ENCODE results near the gene MCTS1.
"Not testable (repeated sequence)": the region's sequence is repeated elsewhere in the genome, so short reads cannot be mapped to it uniquely, and the experiment has no call there.

Gene MCTS1

DNA sequence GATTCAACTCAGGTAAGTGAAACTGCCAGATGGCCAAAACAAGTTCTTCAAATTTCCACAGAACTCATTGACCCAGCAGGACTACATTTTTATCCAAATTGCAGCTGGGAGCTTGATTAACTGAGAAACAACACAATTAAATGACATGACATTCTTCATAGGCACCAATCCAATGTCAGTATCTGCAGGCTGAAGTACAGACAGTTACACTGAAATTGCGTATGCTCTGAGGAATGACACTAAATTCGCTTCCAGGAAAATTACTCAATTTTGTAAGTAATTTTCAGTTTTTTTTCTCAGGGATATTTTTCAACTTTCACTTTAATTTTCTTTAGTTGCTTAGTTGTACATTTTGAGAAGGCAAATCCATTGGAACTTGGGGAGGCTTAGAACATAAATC lies 21.5 kb downstream of the MCTS1 start:
- Histone ChIP-seq H3K36me3 (ENCODE audit: control insufficient read depth, insufficient read depth, low read length) (no peaks in the 10 kb centered on the region), H3K9me3 (ENCODE audit: control insufficient read depth, low read length) (no peaks in the 10 kb centered on the region), H3K4me3 (ENCODE audit: insufficient read depth, low read depth, low read length) (no peak overlapping the region), H3K27me3 (ENCODE audit: control insufficient read depth, insufficient read depth, low read length, poor library complexity, severe bottlenecking) (no peaks in the 10 kb centered on the region), H3K4me1 (ENCODE audit: control insufficient read depth, insufficient read depth, low read length) (no peaks in the 10 kb centered on the region), H3K27ac (ENCODE audit: insufficient read depth, low read depth, low read length, poor library complexity, severe bottlenecking) (no peak overlapping the region)
- WGBS, 2 experiments, result 92 to 100% methylated on average over 1 to 2 of the region's 2 CpGs

DNA sequence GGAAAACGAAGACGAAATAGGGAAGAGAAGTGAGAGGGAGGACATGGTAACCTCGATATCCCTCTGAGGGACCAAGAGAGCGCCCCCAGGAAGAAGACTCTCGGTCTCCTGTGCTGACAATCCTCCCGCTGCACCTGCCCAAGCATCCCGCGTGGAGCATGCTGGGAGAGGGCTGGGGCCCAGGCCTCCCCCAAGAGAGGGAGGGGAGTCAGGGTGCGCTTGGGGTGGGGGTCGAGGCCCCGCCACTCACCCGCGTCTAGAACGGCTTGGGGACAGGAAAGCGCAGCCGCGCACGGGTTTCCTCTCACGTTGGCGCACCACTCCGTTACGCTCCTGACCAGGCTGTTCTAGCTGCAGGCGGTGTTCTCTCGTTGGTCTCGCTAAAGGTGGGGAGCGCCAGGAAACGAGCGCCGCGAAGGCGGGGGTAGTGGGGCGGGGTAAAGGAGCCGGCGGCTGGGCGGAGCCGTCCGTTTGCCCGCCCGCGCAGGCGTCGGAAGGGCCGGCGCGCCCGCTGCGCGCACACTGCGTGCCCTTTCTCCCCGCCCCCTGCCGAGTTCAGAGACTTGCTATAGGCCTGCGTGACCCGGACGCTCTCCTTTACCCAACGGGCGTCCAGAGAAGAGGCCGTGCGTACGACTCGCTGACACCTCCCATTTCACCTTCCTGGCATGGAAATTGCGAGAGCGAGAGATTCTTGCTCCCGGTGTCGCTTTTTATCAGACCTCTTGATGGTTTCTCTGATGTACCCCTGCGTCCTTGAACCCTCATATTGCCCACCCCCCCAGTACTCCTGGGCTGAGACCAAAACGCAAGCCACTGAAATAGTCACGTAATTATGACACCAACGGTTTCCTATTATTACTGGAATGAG lies 26.0 kb downstream of the MCTS1 start, which contains the start of gene C1GALT1C1:
Gene C1GALT1C1, minus strand, starts transcription at position 388 of the 871 bp plus-strand sequence. CDS start 2,888 bp downstream, outside the sequence.
- Histone ChIP-seq H3K36me3 (ENCODE audit: control insufficient read depth, insufficient read depth, low read length) (no peaks in the 10 kb centered on the region), H3K27ac (ENCODE audit: insufficient read depth, low read depth, low read length, poor library complexity, severe bottlenecking) (peak within 1 kb of the TSS; percentile 91), H3K4me1 (ENCODE audit: control insufficient read depth, insufficient read depth, low read length) (no peaks in the 10 kb centered on the region), H3K27me3 (ENCODE audit: control insufficient read depth, insufficient read depth, low read length, poor library complexity, severe bottlenecking) (no peaks in the 10 kb centered on the region), H3K9me3 (ENCODE audit: control insufficient read depth, low read length) (no peaks in the 10 kb centered on the region), H3K4me3 (ENCODE audit: insufficient read depth, low read depth, low read length) (peak within 1 kb of the TSS; percentile 56)
- 0% methylated on average over 68 of the region's 68 CpGs for WGBS, 2 experiments

DNA sequence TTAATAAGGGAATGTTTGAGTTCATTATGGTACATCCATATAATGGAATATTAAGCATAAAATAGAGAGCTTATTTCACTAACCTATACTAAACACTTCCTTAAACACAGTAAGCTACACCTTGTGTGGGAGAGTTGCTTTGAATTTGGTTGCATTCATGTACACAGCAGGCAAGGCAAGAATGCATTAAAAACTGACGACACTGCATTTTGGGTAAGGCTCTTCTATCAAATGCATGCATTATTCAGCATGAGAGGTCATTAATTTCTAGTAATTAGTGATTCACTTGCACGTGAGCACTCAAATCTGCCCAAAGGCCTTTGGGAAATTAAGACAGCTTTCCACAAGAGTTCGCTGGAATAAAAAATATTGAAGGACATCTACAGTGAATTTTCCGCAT lies 34.7 kb downstream of the MCTS1 start:
- Histone ChIP-seq H3K27me3 (ENCODE audit: control insufficient read depth, insufficient read depth, low read length, poor library complexity, severe bottlenecking) (no peaks in the 10 kb centered on the region), H3K4me3 (ENCODE audit: insufficient read depth, low read depth, low read length) (no peak overlapping the region), H3K4me1 (ENCODE audit: control insufficient read depth, insufficient read depth, low read length) (no peaks in the 10 kb centered on the region), H3K27ac (ENCODE audit: insufficient read depth, low read depth, low read length, poor library complexity, severe bottlenecking) (no peak overlapping the region), H3K36me3 (ENCODE audit: control insufficient read depth, insufficient read depth, low read length) (no peaks in the 10 kb centered on the region), H3K9me3 (ENCODE audit: control insufficient read depth, low read length) (no peaks in the 10 kb centered on the region)
- WGBS, 2 experiments, result 80 to 89% methylated on average over 2 to 3 of the region's 4 CpGs

DNA sequence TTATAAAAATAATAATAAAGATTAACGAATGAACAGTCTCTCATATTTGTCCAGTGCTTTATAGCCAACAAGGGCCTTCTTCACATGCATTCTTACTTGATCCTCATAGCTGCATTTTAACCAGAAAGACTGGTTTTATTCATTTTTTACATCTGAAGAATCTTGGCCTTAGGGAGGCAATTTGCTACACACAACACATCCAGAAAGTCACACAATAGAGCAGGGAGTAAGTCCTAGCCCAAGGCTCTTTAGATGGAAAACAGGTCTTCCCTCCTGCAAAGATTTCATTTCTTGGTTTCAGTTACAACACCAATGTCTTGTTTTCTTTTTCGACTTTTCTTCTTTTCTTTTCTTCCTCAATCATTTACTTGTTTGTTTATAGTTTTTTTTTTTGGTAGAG lies 39.0 kb downstream of the MCTS1 start:
- 90 to 100% methylated on average over 1 of the region's 2 CpGs for WGBS, 2 experiments
- Histone ChIP-seq H3K27me3 (ENCODE audit: control insufficient read depth, insufficient read depth, low read length, poor library complexity, severe bottlenecking) (no peaks in the 10 kb centered on the region), H3K27ac (ENCODE audit: insufficient read depth, low read depth, low read length, poor library complexity, severe bottlenecking) (no peak overlapping the region)

DNA sequence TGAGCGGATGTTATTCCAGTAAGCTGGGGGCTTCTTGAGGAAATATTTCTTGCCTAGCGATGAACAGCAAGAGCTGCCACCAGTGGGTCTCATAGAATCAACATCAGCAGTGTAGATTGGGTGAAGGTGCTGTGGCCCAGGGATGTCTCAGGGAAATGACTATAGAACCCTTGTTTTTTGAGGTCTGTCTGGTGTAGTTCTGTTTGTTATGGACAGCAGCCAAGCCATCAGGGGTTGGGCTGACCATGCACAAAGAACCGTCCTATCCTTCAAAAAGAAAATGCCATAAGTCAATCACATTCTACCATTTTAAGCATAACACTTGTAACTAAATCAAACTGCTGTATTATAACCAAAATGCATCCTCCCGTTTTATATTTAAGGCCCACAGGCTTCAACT lies 43.2 kb downstream of the MCTS1 start:
- no peaks in the 10 kb centered on the region for H3K27me3 ChIP-seq (ENCODE audit: control insufficient read depth, insufficient read depth, low read length, poor library complexity, severe bottlenecking)
- H3K9me3 ChIP-seq (ENCODE audit: control insufficient read depth, low read length), result no peaks in the 10 kb centered on the region
- no peaks in the 10 kb centered on the region for H3K36me3 ChIP-seq (ENCODE audit: control insufficient read depth, insufficient read depth, low read length)
- H3K4me3 ChIP-seq (ENCODE audit: insufficient read depth, low read depth, low read length), result no peak overlapping the region
- 91 to 96% methylated on average over 4 of the region's 4 CpGs for WGBS, 2 experiments
- H3K4me1 ChIP-seq (ENCODE audit: control insufficient read depth, insufficient read depth, low read length), result no peaks in the 10 kb centered on the region
- no peak overlapping the region for H3K27ac ChIP-seq (ENCODE audit: insufficient read depth, low read depth, low read length, poor library complexity, severe bottlenecking)

More for the DNA sequence above, 39.0 kb downstream of the MCTS1 start:
- Histone ChIP-seq H3K36me3 (ENCODE audit: control insufficient read depth, insufficient read depth, low read length) (no peaks in the 10 kb centered on the region), H3K4me1 (ENCODE audit: control insufficient read depth, insufficient read depth, low read length) (no peaks in the 10 kb centered on the region), H3K9me3 (ENCODE audit: control insufficient read depth, low read length) (no peaks in the 10 kb centered on the region), H3K4me3 (ENCODE audit: insufficient read depth, low read depth, low read length) (no peak overlapping the region)

DNA sequence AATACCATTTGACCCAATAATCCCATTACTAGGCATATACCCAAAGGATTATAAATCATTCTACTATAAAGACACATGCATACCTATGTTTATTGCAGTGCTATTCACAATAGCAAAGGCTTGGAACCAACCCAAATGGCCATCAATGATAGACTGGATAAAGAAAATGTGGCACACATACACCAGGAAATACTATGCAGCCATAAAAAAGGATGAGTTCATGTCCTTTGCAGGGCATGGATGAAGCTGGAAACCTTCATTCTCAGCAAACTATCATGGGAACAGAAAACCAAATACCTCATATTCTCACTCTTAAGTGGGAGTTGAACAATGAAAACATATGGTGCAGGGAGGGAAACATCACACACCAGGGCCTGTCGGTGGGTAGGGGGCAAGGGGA lies 48.4 kb downstream of the MCTS1 start:
- not testable (repeated sequence) for H3K4me1 ChIP-seq (ENCODE audit: control insufficient read depth, insufficient read depth, low read length); H3K4me3 ChIP-seq (ENCODE audit: insufficient read depth, low read depth, low read length); H3K27ac ChIP-seq (ENCODE audit: insufficient read depth, low read depth, low read length, poor library complexity, severe bottlenecking); H3K9me3 ChIP-seq (ENCODE audit: control insufficient read depth, low read length); H3K27me3 ChIP-seq (ENCODE audit: control insufficient read depth, insufficient read depth, low read length, poor library complexity, severe bottlenecking); H3K36me3 ChIP-seq (ENCODE audit: control insufficient read depth, insufficient read depth, low read length)
- WGBS, 2 experiments, result no CpG with 5 or more reads among the region's 1 CpG

DNA sequence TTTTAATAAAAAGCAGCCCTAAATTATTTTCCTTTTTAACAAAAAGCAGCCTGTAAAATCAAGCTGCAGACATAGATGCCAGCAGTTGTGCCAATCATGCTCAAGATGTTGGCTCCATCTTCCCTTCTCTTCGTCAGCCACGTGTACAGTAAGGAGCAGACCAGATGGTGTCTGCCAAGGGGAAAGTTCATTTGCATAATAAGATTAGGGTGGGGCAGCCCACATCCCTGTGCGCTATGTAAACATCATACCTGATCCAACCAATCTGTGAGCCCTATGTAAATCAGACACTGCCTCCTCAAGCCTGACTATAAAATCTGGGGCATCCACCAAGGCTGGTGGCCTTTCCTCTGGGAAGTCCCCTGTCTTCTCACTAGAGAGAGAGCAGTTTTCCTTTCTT lies 49.1 kb downstream of the MCTS1 start:
- no peak overlapping the region for H3K27ac ChIP-seq (ENCODE audit: insufficient read depth, low read depth, low read length, poor library complexity, severe bottlenecking)
- WGBS, 2 experiments, result 67 to 100% methylated on average over 1 to 3 of the region's 3 CpGs
- no peaks in the 10 kb centered on the region for H3K9me3 ChIP-seq (ENCODE audit: control insufficient read depth, low read length)

DNA sequence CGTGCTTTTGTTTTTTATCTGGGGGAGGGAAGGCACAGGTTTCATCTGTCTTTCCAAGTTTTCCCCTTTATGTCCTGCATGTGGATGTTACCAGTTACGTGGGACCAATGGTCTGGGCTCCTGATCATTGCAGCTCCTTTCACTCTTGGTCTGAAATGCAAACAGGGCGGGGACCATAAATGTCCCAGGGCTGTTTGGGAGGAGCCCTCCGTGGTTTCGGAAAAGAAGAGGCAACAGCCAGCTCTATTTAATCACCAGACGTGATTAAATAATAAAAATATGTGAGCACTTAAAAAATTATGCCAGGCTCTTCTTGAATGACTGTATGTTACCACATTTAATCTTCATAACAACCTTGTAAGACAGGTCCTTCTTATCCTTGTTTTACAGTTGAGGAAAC lies 56.7 kb downstream of the MCTS1 start:
- H3K36me3 ChIP-seq (ENCODE audit: control insufficient read depth, insufficient read depth, low read length), result no peaks in the 10 kb centered on the region
- H3K27ac ChIP-seq (ENCODE audit: insufficient read depth, low read depth, low read length, poor library complexity, severe bottlenecking), result no peak overlapping the region
- no peaks in the 10 kb centered on the region for H3K27me3 ChIP-seq (ENCODE audit: control insufficient read depth, insufficient read depth, low read length, poor library complexity, severe bottlenecking)
- no peak overlapping the region for H3K4me3 ChIP-seq (ENCODE audit: insufficient read depth, low read depth, low read length)
- WGBS, 2 experiments, result 91 to 94% methylated on average over 3 to 6 of the region's 6 CpGs
- no peaks in the 10 kb centered on the region for H3K4me1 ChIP-seq (ENCODE audit: control insufficient read depth, insufficient read depth, low read length)
- H3K9me3 ChIP-seq (ENCODE audit: control insufficient read depth, low read length), result no peaks in the 10 kb centered on the region

More for the DNA sequence above, 49.1 kb downstream of the MCTS1 start:
- Histone ChIP-seq H3K4me1 (ENCODE audit: control insufficient read depth, insufficient read depth, low read length) (no peaks in the 10 kb centered on the region), H3K4me3 (ENCODE audit: insufficient read depth, low read depth, low read length) (no peak overlapping the region), H3K27me3 (ENCODE audit: control insufficient read depth, insufficient read depth, low read length, poor library complexity, severe bottlenecking) (no peaks in the 10 kb centered on the region), H3K36me3 (ENCODE audit: control insufficient read depth, insufficient read depth, low read length) (no peaks in the 10 kb centered on the region)

Measured in ectodermal cell (in vitro differentiated cells).